Ishikawa (cell line): Measurements from ENCODE around the gene SLC2A6.

Source experiments
- EGR1 ChIP-seq: IDR thresholded peaks from 2 replicates; pipeline ENCODE4 v1.6.1; 2012
- TEAD4 ChIP-seq: IDR thresholded peaks from 2 replicates; pipeline ENCODE4 v1.6.1; 2012

GRCh38 chr9:133510926-133511505, 32.1 kb upstream of the SLC2A6 start:
- no peak for TF ChIP-seq EGR1
- TF ChIP-seq TEAD4: no peak
